PC-3 (cell line): ENCODE data around the gene KLHL6.
"Not testable (repeated sequence)": the region's sequence is repeated elsewhere in the genome, so short reads cannot be mapped to it uniquely, and the experiment has no call there.

Experiments
- EZH2 ChIP-seq: fragments of 300-600 bp; sonication (generic); IDR thresholded peaks from one replicate; pipeline ENCODE4 v1.6.1; 2017; ENCODE audit warnings: antibody characterized with exemption, mild to moderate bottlenecking, low read length; ENCODE audit not compliant: unreplicated experiment
- TF ChIP-seq, protein P1 (sequence below): fragments of 300-600 bp; sonication (generic); conservative IDR thresholded peaks from 2 replicates; pipeline ENCODE4 v1.5.1; 2017; ENCODE audit warnings: antibody characterized with exemption, low read depth, mild to moderate bottlenecking, low read length

DNA sequence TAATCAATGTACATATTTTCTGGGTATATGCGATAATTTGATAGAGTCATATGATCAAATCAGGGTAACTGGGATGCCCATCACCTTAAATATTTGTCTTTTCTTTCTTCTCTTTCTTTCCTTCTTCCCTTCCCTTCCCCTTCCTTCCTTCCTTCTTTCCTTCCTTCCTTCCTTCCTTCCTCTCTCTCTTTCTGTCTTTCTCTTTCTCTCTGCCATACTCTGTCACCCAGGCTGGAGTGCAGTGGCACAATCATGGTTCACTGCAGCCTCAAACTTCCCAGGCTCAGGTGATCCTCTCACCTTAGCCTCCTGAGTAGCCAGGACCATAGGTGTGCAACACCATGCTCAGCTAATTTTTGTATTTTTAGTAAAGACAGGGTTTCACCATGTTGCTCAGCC is 79.7 kb downstream of the KLHL6 start:
- TF ChIP-seq, protein P1, sequence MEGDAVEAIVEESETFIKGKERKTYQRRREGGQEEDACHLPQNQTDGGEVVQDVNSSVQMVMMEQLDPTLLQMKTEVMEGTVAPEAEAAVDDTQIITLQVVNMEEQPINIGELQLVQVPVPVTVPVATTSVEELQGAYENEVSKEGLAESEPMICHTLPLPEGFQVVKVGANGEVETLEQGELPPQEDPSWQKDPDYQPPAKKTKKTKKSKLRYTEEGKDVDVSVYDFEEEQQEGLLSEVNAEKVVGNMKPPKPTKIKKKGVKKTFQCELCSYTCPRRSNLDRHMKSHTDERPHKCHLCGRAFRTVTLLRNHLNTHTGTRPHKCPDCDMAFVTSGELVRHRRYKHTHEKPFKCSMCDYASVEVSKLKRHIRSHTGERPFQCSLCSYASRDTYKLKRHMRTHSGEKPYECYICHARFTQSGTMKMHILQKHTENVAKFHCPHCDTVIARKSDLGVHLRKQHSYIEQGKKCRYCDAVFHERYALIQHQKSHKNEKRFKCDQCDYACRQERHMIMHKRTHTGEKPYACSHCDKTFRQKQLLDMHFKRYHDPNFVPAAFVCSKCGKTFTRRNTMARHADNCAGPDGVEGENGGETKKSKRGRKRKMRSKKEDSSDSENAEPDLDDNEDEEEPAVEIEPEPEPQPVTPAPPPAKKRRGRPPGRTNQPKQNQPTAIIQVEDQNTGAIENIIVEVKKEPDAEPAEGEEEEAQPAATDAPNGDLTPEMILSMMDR = not testable (repeated sequence)
- not testable (repeated sequence) for TF ChIP-seq EZH2
